ENCODE data around the gene PCNT. TPM values are rescaled to one million over a fixed set of nuclear protein-coding genes. Genes with fewer than 3 reads are reported as not detected.

PCNT gene
- total RNA-seq, 3 donors from 2014 or later (not counting 1 experiment from before 2014, with no cell fraction given), result 83.6 to 94.9 (median 84.0) TPM

GRCh38 chr21:46475296-46475695 lies 151.3 kb downstream of the PCNT start:
- no peaks in the 10 kb centered on the region for H3K9me3 Mint-ChIP-seq
- no peak for DNase-seq
- no peaks in the 10 kb centered on the region for H3K9me3 ChIP-seq (ENCODE audit: control insufficient read depth, insufficient read depth, low read length)
- no peak for TF ChIP-seq CTCF (IDR thresholded peaks at IDR 0.05)
- no peaks in the 10 kb centered on the region for H3K27me3 Mint-ChIP-seq (ENCODE audit: low read depth in 2 of 2)
- H3K36me3 ChIP-seq (ENCODE audit: control insufficient read depth, insufficient read depth, low read length), result peaks cover under 1% of the 10 kb centered on the region
- H3K36me3 Mint-ChIP-seq, result no peaks in the 10 kb centered on the region
- ATAC-seq, result no peak
- WGBS (ENCODE audit: insufficient coverage), result 75% methylated on average over 1 of the region's 1 CpG
- intact Hi-C loops (cut with micrococcal nuclease), result no loop called here
- H3K27ac Mint-ChIP-seq, result peak overlapping the region in 1 of 2 donors; percentile 68
- peaks cover 38 to 59% of the 10 kb centered on the region in 2 donors for H3K4me1 Mint-ChIP-seq
- no peak overlapping the region for H3K4me3 ChIP-seq (ENCODE audit: low read length)
- peaks cover 21% of the 10 kb centered on the region for H3K4me1 ChIP-seq (ENCODE audit: control insufficient read depth, insufficient read depth, low read length)
- H3K4me3 Mint-ChIP-seq, result no peak overlapping the region
- no peaks in the 10 kb centered on the region for H3K27me3 ChIP-seq (ENCODE audit: control insufficient read depth, insufficient read depth, low read length)
- no peak overlapping the region for H3K27ac ChIP-seq (ENCODE audit: low read length)

- H3K27me3 ChIP-seq (ENCODE audit: control insufficient read depth, insufficient read depth, low read length), result no peaks in the 10 kb centered on the region
- H3K9me3 Mint-ChIP-seq, result no peaks in the 10 kb centered on the region
- H3K36me3 ChIP-seq (ENCODE audit: control insufficient read depth, insufficient read depth, low read length), result peaks cover 3% of the 10 kb centered on the region
- no peak overlapping the region for H3K4me3 ChIP-seq (ENCODE audit: low read length)
- no peaks in the 10 kb centered on the region for H3K9me3 ChIP-seq (ENCODE audit: control insufficient read depth, insufficient read depth, low read length)
- H3K4me1 ChIP-seq (ENCODE audit: control insufficient read depth, insufficient read depth, low read length), result peaks cover 10% of the 10 kb centered on the region
- H3K27ac ChIP-seq (ENCODE audit: low read length), result no peak overlapping the region
- no peak for ATAC-seq
- H3K4me3 Mint-ChIP-seq, result no peak overlapping the region
- H3K4me1 Mint-ChIP-seq, result peaks cover 39 to 62% of the 10 kb centered on the region in 2 donors
- WGBS (ENCODE audit: insufficient coverage), result 97% methylated on average over 7 of the region's 7 CpGs
- H3K27ac Mint-ChIP-seq, result peak overlapping the region in 1 of 2 donors; percentile 25
- no peaks in the 10 kb centered on the region for H3K36me3 Mint-ChIP-seq
- H3K27me3 Mint-ChIP-seq (ENCODE audit: low read depth in 2 of 2), result no peaks in the 10 kb centered on the region
- TF ChIP-seq CTCF (IDR thresholded peaks at IDR 0.05), result no peak
- no peak for DNase-seq
- intact Hi-C loops (cut with micrococcal nuclease), result no loop called here
These were observed 153.8 kb downstream of the PCNT start for GRCh38 chr21:46477765-46478164.

DNA sequence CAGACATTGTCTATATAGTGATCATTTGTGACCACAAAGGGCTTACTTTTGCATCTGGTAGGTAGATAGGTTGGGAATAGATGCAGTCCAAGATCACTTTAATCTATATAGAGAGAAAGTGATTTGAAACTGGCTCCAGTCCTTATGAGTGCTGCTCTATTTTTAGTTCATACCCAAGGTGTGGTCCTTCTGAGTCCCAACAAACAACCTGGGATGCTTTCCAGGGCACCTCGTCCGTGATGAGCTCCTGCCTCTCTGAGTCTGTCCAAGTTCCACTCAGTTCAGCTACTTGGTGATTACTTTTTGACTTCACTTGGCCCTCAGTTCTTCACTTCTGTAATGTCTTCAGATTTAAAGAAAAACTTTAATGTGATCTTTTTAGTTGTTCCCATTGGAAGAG lies 155.0 kb downstream of the PCNT start:
- WGBS (ENCODE audit: insufficient coverage), result 100% methylated on average over 2 of the region's 2 CpGs
- H3K4me1 Mint-ChIP-seq, result peaks cover 45 to 66% of the 10 kb centered on the region in 2 donors
- H3K4me3 Mint-ChIP-seq, result no peak overlapping the region
- DNase-seq (no peak), ATAC-seq (no peak)
- H3K4me3 ChIP-seq (ENCODE audit: low read length), result no peak overlapping the region
- no peaks in the 10 kb centered on the region for H3K27me3 Mint-ChIP-seq (ENCODE audit: low read depth in 2 of 2)
- intact Hi-C loops (cut with micrococcal nuclease), result no loop called here
- H3K27ac Mint-ChIP-seq, result peak overlapping the region in 1 of 2 donors; percentile 25
- H3K4me1 ChIP-seq (ENCODE audit: control insufficient read depth, insufficient read depth, low read length), result peaks cover 20% of the 10 kb centered on the region
- no peak for TF ChIP-seq CTCF (IDR thresholded peaks at IDR 0.05)
- H3K27ac ChIP-seq (ENCODE audit: low read length), result no peak overlapping the region
- peaks cover 3% of the 10 kb centered on the region for H3K36me3 ChIP-seq (ENCODE audit: control insufficient read depth, insufficient read depth, low read length)
- no peaks in the 10 kb centered on the region for H3K27me3 ChIP-seq (ENCODE audit: control insufficient read depth, insufficient read depth, low read length)
- H3K36me3 Mint-ChIP-seq, result no peaks in the 10 kb centered on the region
- no peaks in the 10 kb centered on the region for H3K9me3 Mint-ChIP-seq
- no peaks in the 10 kb centered on the region for H3K9me3 ChIP-seq (ENCODE audit: control insufficient read depth, insufficient read depth, low read length)

DNA sequence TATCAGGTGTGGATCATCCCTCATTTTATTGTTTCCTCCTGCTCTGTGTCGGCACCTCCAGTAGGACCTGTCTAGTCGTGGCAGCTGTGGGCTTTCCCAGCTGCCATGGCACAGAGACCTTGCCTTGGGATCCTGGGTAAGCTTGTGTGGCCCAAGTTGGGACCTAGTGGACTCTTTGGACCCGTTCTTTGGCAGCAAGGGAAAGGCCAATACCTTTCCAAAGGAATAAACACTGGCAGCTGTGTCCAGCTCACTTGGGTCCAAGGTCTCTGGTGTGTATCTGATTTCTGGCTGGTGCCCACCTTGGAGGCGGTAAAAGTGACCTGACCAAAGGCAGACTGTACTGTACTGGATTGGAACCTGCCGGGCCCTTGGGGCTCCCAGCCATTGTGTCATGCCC lies 156.5 kb downstream of the PCNT start:
- Histone ChIP-seq H3K36me3 (ENCODE audit: control insufficient read depth, insufficient read depth, low read length) (peaks cover 3% of the 10 kb centered on the region), H3K27me3 (ENCODE audit: control insufficient read depth, insufficient read depth, low read length) (no peaks in the 10 kb centered on the region), H3K4me3 (ENCODE audit: low read length) (no peak overlapping the region), H3K4me1 (ENCODE audit: control insufficient read depth, insufficient read depth, low read length) (peaks cover 17% of the 10 kb centered on the region), H3K9me3 (ENCODE audit: control insufficient read depth, insufficient read depth, low read length) (no peaks in the 10 kb centered on the region), H3K27ac (ENCODE audit: low read length) (no peak overlapping the region)
- no peak for ATAC-seq
- no peak for TF ChIP-seq CTCF (IDR thresholded peaks at IDR 0.05)
- no peaks in the 10 kb centered on the region for H3K9me3 Mint-ChIP-seq
- H3K27me3 Mint-ChIP-seq (ENCODE audit: low read depth in 2 of 2), result no peaks in the 10 kb centered on the region
- intact Hi-C loops (cut with micrococcal nuclease), result loop anchor here (5.0 kb wide), 1 partner anchor 57 kb away; no protein-coding TSS in a partner anchor
- WGBS (ENCODE audit: insufficient coverage), result 98% methylated on average over 5 of the region's 5 CpGs
- no peak overlapping the region for H3K4me3 Mint-ChIP-seq
- peaks cover 51 to 60% of the 10 kb centered on the region in 2 donors for H3K4me1 Mint-ChIP-seq
- peak overlapping the region in 1 of 2 donors; percentile 71 for H3K27ac Mint-ChIP-seq
- DNase-seq, result no peak
- no peaks in the 10 kb centered on the region for H3K36me3 Mint-ChIP-seq

Data from natural killer cell (primary cell).